Raji (cell line): ENCODE data around the gene TXLNG.

Source experiments
- POLR2A ChIP-seq: IDR thresholded peaks from 2 replicates; pipeline ENCODE4 v1.6.1; 2011; ENCODE audit warnings: low read depth, low read length, control low read depth; ENCODE audit not compliant: insufficient read depth

The TXLNG gene

DNA sequence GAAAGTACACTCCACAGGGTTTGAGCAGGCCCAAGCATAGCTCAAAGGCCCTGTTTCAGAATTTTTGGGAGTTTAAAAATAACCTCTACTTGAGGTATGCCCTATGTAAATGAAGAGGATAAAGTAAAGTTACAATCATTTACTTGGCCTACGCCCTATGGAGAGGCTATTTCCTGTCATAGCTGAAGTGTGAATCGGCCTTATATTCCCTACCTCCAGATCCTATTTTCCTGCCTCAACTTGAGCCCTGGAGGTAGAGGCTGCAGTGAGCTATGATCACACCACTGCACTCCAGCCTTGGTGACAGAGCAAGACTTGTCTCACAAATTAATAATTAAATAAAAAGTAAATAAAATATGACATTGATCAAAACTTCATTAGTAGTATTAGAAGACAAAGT is 11.5 kb upstream of the TXLNG start:
- TF ChIP-seq POLR2A: no peak

DNA sequence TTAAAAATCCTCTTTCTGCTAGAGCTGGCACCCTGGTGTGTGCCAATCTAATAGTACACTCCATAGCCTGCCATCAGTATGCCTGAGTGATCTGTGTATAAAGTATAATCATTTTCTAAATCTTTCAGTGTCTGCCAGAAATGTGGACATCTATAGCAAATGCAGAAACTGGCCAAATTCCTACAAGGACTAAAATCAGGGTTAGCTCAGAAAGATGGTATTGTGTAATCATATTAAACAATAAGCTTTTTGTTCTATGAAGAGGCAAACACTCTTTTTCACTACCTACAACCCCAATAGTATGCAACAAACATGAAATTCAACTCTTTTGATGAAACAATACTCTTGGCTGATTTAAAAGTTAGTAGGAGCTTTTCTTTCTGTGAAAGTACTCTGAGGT is 7.7 kb upstream of the TXLNG start:
- no peak for TF ChIP-seq POLR2A

DNA sequence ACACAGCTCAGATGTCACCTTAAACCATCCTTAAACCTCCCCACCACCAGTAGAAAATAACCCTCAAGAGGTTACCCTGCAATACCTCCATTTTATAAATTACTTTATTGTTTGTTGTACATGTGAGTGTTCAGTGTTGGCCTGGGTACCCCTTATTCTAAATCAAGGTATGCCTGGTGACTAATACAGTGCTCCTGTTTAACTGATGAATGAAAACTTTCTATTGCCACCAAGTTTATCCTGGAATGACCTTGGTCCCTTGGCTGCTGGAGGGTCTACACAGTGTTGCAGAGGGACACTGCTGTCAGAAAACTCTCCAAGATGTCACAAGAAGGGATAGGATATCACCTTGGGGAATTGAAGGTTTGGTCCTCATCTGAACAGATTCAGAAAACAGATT is 7.3 kb upstream of the TXLNG start:
- no peak for TF ChIP-seq POLR2A

DNA sequence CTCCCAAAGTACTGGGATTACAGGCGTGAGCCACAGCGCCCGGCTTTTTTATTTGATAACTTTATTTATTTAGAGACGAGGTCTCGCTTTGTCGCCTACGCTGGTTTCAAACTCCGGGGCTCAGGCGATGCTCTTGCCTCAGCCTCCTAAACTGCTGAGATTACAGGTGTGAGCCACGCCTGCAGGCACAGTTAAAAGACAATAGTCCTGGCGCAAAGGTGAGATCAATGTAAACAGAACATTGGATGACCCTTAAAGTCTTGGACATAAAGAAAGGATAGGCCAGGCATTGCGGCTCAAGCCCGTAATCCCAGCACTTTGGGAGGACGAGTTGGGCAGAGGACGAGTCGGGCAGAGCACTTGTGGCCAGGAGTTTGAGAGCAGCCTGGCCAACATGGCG is 2.8 kb upstream of the TXLNG start:
- TF ChIP-seq POLR2A: no peak

DNA sequence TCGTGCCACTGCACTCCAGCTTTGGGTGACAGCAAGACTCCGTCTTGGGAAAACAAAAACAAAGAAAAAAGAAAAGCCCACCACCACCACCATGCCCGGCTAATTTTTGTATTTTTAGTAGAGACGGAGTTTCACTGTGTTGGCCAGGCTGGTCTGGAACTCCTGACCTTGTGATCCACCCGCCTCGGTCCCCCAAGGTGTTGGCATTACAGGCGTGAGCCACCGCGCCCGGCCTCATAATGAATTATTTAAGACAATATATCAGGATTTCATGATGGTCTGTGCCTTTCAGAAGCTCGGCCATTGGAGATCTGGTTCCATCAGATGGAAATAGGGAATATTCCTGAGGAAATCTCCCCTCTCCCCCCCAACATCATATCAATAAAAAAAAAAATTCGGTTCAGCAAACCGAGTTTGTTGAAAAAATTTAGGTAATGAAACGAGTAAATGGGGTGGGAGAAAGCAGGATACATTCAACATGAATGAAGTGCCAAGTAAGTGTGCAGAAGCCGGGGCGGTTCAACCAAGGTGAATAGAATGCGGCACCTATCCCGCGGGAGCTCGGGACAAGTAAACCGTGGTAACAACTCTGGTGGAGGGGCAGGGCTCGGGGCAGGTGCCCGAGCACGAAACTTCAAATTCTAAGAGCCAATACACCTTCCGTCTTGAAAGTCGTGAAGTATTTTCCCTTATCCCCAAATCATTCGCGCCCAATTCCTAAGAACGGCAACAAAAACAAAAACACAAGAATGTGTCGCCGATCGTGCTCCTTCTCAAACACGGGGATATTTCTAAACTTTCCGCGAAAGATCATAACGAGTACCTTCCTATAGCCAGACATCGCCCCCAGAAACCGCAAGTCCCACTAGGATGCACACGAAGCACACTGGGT is 773 bp upstream of the TXLNG start:
- no peak for TF ChIP-seq POLR2A

DNA sequence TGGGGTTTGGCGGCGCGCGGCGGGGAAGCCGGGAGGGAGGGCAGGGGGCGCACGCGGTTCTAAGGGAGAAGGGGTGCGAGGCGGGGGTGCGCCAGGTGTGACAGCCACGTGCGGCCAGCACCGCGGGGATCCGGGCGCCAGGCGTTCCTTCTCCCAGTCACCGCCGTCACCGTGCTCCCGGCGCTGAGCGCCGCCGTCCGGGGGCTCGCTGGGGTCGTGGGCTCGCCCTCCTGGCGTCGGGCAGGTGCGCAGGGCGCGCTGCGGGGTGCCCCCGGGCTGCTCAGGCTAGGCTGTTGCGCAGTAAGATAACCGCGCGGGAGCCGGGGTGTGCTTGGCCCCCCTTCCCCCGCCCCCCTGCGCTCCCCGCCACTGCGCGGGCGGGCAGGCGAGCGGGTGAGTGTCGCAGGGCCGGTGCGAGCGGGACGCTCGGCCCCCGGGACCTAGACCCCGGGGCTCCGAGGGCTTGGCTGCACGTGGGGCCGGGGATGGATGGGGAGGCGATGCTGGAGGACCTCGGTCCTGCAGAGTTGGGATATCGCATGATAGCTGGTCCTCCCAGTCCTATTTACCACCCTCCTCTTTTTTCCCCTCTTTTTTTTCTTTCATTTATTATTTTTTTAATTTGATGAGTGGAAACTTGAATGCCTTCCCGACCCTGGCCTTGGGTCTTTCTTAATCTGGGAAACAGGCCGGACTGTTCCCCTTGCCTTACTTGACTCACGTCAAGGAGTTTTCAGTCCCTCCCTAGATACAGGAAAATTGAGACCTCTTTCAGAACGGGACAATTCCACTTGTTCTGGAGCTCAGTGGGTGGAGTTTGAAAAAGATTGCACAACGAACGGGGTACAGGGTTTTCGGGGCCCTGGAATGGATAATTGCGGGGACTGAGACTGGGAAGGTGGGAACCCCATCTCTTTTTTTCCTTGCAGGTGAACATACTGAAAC is 797 bp downstream of the TXLNG start:
- TF ChIP-seq POLR2A: no peak

DNA sequence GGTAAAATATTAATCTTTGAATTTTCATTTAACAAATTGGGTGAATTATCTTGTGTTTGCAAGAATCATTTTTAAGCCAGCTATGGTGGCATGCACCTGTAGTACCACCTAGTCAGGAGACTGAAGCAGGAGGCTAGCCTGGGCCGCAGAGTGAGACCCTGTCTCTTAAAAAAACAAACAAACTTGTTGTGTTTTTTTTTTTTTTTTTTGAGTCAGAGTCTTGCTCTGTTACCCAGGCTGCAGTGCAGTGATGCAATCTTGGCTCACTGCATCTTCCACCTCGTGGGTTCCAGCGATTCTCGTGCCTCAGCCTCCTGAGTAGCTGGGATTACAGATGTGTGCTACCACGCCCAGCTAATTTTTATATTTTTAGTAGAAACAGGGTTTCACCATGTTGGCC is 2.2 kb downstream of the TXLNG start:
- TF ChIP-seq POLR2A: no peak

DNA sequence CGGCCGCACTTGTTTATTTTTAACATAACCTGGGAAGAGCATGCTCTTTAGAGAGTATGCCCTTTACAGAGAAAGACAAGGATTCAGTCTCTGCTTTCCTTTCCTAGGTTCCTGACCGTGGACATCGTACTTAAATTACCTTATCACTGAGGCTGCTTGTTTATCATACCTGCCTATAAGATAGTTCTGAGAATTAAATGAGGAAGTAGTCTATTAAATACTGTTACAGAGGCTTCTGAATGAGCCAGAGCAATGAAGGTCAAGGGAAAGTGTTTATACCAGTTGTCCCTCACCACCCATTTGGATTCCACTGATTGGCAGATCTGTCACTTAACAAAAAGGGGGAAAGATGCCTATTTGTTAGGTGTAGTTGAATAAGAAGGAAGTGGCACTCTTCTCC is 10.0 kb downstream of the TXLNG start:
- no peak for TF ChIP-seq POLR2A

DNA sequence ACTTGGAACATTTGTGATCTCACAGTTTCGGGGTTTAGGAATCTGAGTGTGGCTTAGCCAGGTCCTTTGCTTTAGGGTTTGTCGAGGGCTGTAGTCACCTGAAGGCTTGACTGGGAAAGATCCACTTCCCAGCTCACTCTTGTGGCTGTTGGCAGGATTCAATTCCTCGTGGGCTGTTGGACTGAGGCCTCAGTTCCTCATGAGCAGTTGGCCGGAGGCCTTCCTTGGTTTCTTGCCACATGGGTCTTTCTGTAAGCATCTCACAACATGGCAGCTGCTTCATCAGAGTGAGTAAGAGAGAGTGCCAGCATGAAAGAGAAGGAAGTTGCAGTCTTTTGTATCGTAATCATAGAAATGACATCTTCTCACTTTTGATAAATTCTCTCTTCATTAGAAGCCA is 11.1 kb downstream of the TXLNG start:
- TF ChIP-seq POLR2A: no peak

DNA sequence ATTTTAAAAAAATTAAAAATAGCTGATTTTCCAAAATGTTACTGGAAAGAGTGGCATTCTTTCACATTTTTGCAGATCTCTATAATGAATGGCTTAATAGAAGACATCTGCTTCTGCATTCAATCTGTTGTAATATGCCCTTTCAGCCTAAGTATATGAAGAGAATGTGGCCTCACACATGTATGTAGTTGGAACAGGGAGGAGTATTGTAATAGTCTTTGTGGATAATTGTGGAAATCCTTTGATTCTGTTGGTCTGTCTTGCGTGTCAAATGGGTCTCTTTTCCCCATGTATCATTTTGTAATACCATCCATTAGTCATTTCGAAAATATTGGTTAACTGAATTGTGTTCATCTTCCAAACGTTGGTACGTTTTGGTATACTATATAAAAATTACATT is 11.6 kb downstream of the TXLNG start:
- no peak for TF ChIP-seq POLR2A

DNA sequence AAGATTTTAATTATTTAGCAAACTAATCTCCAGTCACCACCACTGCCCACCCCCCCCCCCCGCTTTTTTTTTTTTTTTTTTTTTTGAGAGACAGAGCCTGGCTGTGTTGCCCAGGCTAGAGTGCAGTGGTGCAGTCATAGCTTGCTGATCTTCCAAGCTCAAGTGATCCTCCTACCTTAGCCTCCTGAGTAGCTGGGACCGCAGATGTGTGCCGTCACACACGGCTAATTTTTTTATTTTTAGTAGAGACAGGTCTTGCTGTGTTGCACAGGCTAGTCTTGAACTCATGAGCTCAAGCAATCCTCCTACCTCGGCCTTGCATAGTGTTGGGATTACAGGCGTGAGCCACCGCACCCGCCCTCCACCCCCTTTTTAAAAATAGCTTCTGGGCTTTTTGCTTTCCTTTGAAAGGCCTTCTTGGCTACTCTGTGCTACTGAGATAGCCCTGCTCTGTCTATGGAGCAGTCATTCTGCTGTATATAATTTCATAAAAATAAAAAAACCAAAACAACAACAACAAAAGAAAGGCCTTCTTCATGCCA is 18.7 kb downstream of the TXLNG start:
- 0 out of 2 replicates have a peak, but pooled peaks have one; percentile 8 for TF ChIP-seq POLR2A

DNA sequence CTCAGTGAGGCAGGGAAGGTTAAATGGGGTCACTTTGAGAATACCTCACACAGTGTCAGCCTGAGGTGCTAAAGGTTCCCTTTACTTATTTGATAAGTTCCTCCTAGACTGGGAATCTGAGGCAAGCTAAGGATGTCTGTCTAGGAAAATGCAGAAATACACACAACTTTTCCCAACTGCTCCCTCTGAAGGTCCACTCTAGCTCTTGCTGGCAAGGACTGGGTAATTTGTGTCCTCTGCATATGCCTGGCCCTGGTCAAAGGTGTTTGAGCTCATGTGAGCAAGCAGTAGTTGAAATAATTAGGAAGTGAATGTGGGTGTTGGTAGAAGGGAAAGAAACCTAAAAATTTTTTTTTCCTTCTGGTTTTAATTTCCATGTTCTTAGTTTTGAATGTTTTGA is 21.3 kb downstream of the TXLNG start:
- no peak for TF ChIP-seq POLR2A

DNA sequence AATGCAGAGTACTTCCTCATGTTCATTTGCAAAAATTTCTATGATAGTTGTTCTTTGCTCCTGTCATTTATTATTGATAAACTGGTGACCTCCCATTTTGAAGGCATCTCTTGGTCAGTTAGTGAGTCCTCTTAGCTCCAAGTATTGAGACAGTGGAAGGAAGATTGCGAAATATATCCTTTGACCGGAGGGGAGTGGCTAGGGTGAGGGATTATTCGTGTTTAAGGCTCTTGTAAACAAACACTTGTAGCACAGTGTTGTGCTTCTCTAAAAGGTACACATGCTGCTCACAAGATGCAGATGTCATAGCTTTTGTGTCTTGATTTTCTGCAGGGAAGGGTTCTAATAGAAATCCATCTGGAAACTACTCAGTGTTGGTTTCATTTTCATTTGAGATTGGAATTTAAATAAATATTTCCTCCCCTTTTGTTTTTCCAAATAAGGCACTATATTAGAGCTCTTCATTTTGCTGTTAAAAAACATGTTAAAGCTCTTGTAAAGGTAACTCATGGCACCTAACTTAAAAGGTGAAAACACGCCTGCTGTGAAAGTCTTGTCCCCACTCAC is 21.8 kb downstream of the TXLNG start:
- no peak for TF ChIP-seq POLR2A

DNA sequence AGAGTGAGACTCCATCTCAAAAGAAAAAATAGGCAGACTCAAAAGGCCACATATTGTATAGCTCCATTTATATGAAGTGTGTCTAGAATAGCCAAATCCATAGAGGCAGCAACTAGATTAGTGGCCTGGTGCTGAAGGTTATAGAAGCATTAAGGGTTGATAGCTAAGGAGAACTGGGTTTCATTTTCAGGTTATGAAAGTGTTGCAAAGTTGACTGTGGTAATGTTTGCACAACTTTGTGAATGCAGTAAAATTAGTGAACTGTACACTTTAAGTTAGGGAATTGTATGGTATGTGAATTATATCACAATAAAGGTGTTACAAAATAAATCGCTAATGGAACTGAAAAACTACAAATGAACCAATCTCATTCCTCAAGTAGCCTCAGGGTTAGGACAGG is 28.3 kb downstream of the TXLNG start:
- TF ChIP-seq POLR2A: no peak

DNA sequence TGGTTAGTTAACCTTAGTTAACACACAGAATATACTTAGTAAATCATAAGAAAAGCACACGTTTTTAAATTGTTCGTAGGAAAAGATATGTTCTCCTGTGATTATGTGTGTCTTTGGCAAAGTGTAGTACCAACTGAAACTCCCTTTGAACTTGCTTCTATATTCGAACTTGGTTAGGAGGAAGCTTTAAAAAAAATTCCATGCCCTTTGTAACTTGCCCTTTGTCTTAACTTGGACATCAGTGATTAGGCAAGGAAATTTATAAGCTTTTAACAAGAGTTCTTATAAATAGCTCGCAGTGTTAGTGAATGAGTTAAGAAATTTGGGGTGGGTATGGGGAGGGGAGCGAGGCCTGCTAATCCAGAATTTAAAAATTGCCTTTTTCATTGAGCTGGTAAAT is 33.4 kb downstream of the TXLNG start:
- TF ChIP-seq POLR2A: no peak
